HepG2 (cell line): ENCODE data around the gene SPAG9. TPM values are rescaled to one million over a fixed set of nuclear protein-coding genes. Genes with fewer than 3 reads are reported as not detected.

Experiments used
- AGO1 ChIP-seq: fragments of 200-400 bp; formaldehyde crosslinking; IDR thresholded peaks from 2 replicates; pipeline ENCODE4 v1.6.1; 2017; ENCODE audit warnings: mild to moderate bottlenecking, low read depth, low read length, moderate library complexity; ENCODE audit not compliant: poor library complexity, severe bottlenecking
- AGO2 ChIP-seq: fragments of 200-400 bp; formaldehyde crosslinking; optimal IDR thresholded peaks from 2 replicates; pipeline ENCODE3; 2017; ENCODE audit warnings: mild to moderate bottlenecking, low read depth, low read length, moderate library complexity
- AHR ChIP-seq: IDR thresholded peaks from 2 replicates; pipeline ENCODE4 v1.6.1; 2018; ENCODE audit warnings: missing genetic modification reagents, missing compliant biosample characterization
- ARNT2 ChIP-seq: sonication (generic); formaldehyde crosslinking; IDR thresholded peaks from 2 replicates; pipeline ENCODE4 v1.8.0; 2022; ENCODE audit warnings: mild to moderate bottlenecking, low read depth, missing genetic modification reagents, moderate library complexity
- CHCHD3 ChIP-seq: sonication (generic); formaldehyde crosslinking; IDR thresholded peaks from 2 replicates; pipeline ENCODE4 v1.8.0; 2022; ENCODE audit warnings: mild to moderate bottlenecking, missing genetic modification reagents, moderate library complexity
- GABPB1 ChIP-seq: IDR thresholded peaks from 2 replicates; pipeline ENCODE4 v1.6.1; 2016; ENCODE audit warnings: mild to moderate bottlenecking, missing genetic modification reagents, moderate library complexity, missing compliant biosample characterization
- MXD1 ChIP-seq: sonication (generic); formaldehyde crosslinking; IDR thresholded peaks from 2 replicates; pipeline ENCODE4 v1.4.0; 2020; ENCODE audit warnings: mild to moderate bottlenecking, missing genetic modification reagents
- MXI1 ChIP-seq: IDR thresholded peaks from 3 replicates; pipeline ENCODE4 v1.6.1; 2012; ENCODE audit warnings: low read depth, low read length, inconsistent platforms, borderline replicate concordance
- NFYB ChIP-seq: sonication (generic); formaldehyde crosslinking; IDR thresholded peaks from 2 replicates; pipeline ENCODE4 v1.4.0; 2020; ENCODE audit warnings: missing genetic modification reagents
- PAXIP1 ChIP-seq: sonication (generic); formaldehyde crosslinking; conservative IDR thresholded peaks from 2 replicates; pipeline ENCODE4 v1.4.0; 2020; ENCODE audit warnings: mild to moderate bottlenecking, missing genetic modification reagents, moderate library complexity
- POGK ChIP-seq: sonication (generic); formaldehyde crosslinking; conservative IDR thresholded peaks from 2 replicates; pipeline ENCODE4 v1.8.0; 2022; ENCODE audit warnings: mild to moderate bottlenecking, moderate library complexity, missing genetic modification reagents
- PRPF4 ChIP-seq: fragments of 200-400 bp; formaldehyde crosslinking; IDR thresholded peaks from 2 replicates; pipeline ENCODE4 v1.6.1; 2016; ENCODE audit warnings: low read length, low read depth; ENCODE audit not compliant: poor library complexity, severe bottlenecking
- RBFOX2 ChIP-seq: fragments of 200-400 bp; formaldehyde crosslinking; IDR thresholded peaks from 2 replicates; pipeline ENCODE4 v1.6.1; 2017; ENCODE audit warnings: low read depth, mild to moderate bottlenecking, low read length
- SOX5 ChIP-seq: IDR thresholded peaks from 2 replicates; pipeline ENCODE4 v1.6.1; 2016; ENCODE audit warnings: borderline replicate concordance
- SP140L ChIP-seq: sonication (generic); formaldehyde crosslinking; IDR thresholded peaks from 2 replicates; pipeline ENCODE4 v1.4.0; 2020; ENCODE audit warnings: missing genetic modification reagents, borderline replicate concordance
- SRY ChIP-seq: sonication (generic); formaldehyde crosslinking; IDR thresholded peaks from 2 replicates; pipeline ENCODE4 v1.8.0; 2022; ENCODE audit warnings: mild to moderate bottlenecking, missing genetic modification reagents
- ZBTB38 ChIP-seq: sonication (generic); formaldehyde crosslinking; IDR thresholded peaks from 2 replicates; pipeline ENCODE4 v1.5.1; 2020; ENCODE audit warnings: mild to moderate bottlenecking, missing genetic modification reagents
- ZFAT ChIP-seq: sonication (generic); formaldehyde crosslinking; conservative IDR thresholded peaks from 2 replicates; pipeline ENCODE4 v1.8.1; 2023; ENCODE audit warnings: missing genetic modification reagents, inconsistent platforms
- ZFX ChIP-seq: sonication (generic); formaldehyde crosslinking; IDR thresholded peaks from 2 replicates; pipeline ENCODE4 v1.4.0; 2020; ENCODE audit warnings: mild to moderate bottlenecking, low read depth, missing genetic modification reagents, moderate library complexity
- ZNF12 ChIP-seq: sonication (generic); formaldehyde crosslinking; IDR thresholded peaks from 2 replicates; pipeline ENCODE4 v1.5.0; 2020; ENCODE audit warnings: missing genetic modification reagents
- ZNF234 ChIP-seq: sonication (generic); formaldehyde crosslinking; conservative IDR thresholded peaks from 2 replicates; pipeline ENCODE4 v1.5.1; 2020; ENCODE audit warnings: mild to moderate bottlenecking, missing genetic modification reagents
- ZNF362 ChIP-seq: sonication (generic); formaldehyde crosslinking; IDR thresholded peaks from 2 replicates; pipeline ENCODE4 v1.4.0; 2020; ENCODE audit warnings: missing genetic modification reagents, mild to moderate bottlenecking, borderline replicate concordance
- ZNF616 ChIP-seq: sonication (generic); formaldehyde crosslinking; IDR thresholded peaks from 2 replicates; pipeline ENCODE4 v1.5.0; 2020; ENCODE audit warnings: low read depth, mild to moderate bottlenecking, missing genetic modification reagents
- ZNF879 ChIP-seq: sonication (generic); formaldehyde crosslinking; IDR thresholded peaks from 2 replicates; pipeline ENCODE4 v1.8.1; 2023; ENCODE audit warnings: missing genetic modification reagents
- ZSCAN9 ChIP-seq: IDR thresholded peaks from 2 replicates; pipeline ENCODE4 v1.6.1; 2016; ENCODE audit warnings: borderline replicate concordance
- polyA plus RNA-seq, 8 experiments: library from polyadenylated mRNA; depleted of rRNA in 3 of 8; stranded (reverse) in 7 of 8; unstranded in 1 of 8; fragments of >200 nt; fragmentation: Illumina TruSeq in 4 of 8; extraction: Trizol in 4 of 8; gene quantifications; 2 replicates each; pipeline versions ENCODE4 v1.2.1 to v1.2.3, GENCODE V29; 2011 to 2016; ENCODE audit warnings: low read depth in 4 of 8, missing spikeins in 1 of 8, mixed read lengths in 1 of 8; ENCODE audit not compliant: insufficient read depth in 1 of 8
- total RNA-seq, 5 experiments: library from RNA; depleted of rRNA; stranded (reverse); fragments of >200 nt; fragmentation: Illumina TruSeq; extraction: Trizol; gene quantifications; 2 replicates each; pipeline ENCODE4 v1.2.3, GENCODE V29; 2016; ENCODE audit warnings: low read depth in 1 of 5

Gene SPAG9
- total and polyA plus RNA-seq, 2 of the 13 experiments (the other 11 are each of a cell fraction or from before 2014, with no cell fraction given): 43.2 to 78.6 TPM

- TF ChIP-seq PAXIP1: no peak
- peak; percentile 42 for TF ChIP-seq ZFX (CRISPR knock-in tag)
- peak; percentile 17; the same call in 1 of the 2 replicates for TF ChIP-seq GABPB1 (CRISPR knock-in tag)
- no peak for TF ChIP-seq PRPF4
- no peak for TF ChIP-seq ZFAT (CRISPR knock-in tag)
- TF ChIP-seq AGO2: peak; percentile 76
- no peak for TF ChIP-seq ZNF362 (CRISPR knock-in tag)
- 0 out of 2 replicates have a peak, but pooled peaks have one; percentile 17 for TF ChIP-seq ARNT2 (CRISPR knock-in tag)
- TF ChIP-seq MXI1: no peak
- TF ChIP-seq POGK: peak; percentile 55; the same call in 1 of the 2 replicates
- TF ChIP-seq ZNF616 (CRISPR knock-in tag): 0 out of 2 replicates have a peak, but pooled peaks have one; percentile 46
- TF ChIP-seq ZNF234 (CRISPR knock-in tag): 0 out of 2 replicates have a peak, but pooled peaks have one; percentile 50
- no peak for TF ChIP-seq SP140L (CRISPR knock-in tag)
- 0 out of 2 replicates have a peak, but pooled peaks have one; percentile 36 for TF ChIP-seq SRY (CRISPR knock-in tag)
- TF ChIP-seq AGO1: peak; percentile 43
- no peak for TF ChIP-seq ZNF879 (CRISPR knock-in tag)
- no peak for TF ChIP-seq NFYB (CRISPR knock-in tag)
- peak; percentile 46; the same call in 1 of the 2 replicates for TF ChIP-seq MXD1
- TF ChIP-seq AHR (CRISPR knock-in tag): peak; percentile 70; the same call in 1 of the 2 replicates
- TF ChIP-seq CHCHD3 (CRISPR knock-in tag): no peak
- TF ChIP-seq ZBTB38 (CRISPR knock-in tag): no peak
- TF ChIP-seq ZSCAN9 (CRISPR knock-in tag): peak; percentile 56
- peak; percentile 78; the same call in 1 of the 2 replicates for TF ChIP-seq RBFOX2
- no peak for TF ChIP-seq ZNF12 (CRISPR knock-in tag)
- no peak for TF ChIP-seq SOX5
Observed at GRCh38 chr17:51120357-51120738, 320 bp downstream of the SPAG9 start (continued).
